Natural killer cell treated with Interleukin-12 subunit alpha and Interleukin-12 subunit beta and Interleukin-15 and Interleukin-18, amount 100 ng/mL, for 72 hours (primary cell): ENCODE data around the gene CREB3L2. TPM values are rescaled to one million over a fixed set of nuclear protein-coding genes. Genes with fewer than 3 reads are reported as not detected.

Experiments used
- ATAC-seq, 2 donors: fragments of 150-1000 bp; cut with Tn5 transposase in 1 of 2; sonication (Bioruptor Pico), chemical (Tn5 transposase) in 1 of 2; 2 replicates each; pipeline ENCODE4 v1.10.0; 2021
- DNase-seq: peaks from one replicate; pipeline ENCODE4 v3.0.0; 2022; ENCODE audit warnings: low spot score
- H3K27ac Mint-ChIP-seq, 2 donors: 1 replicate in 1 of 2; 2 replicates in 1 of 2; pipeline ENCODE4 v1.8.0; 2022; ENCODE audit warnings: mixed read lengths in 2 of 2, mild to moderate bottlenecking in 1 of 2, moderate library complexity in 1 of 2
- H3K27me3 Mint-ChIP-seq, 2 donors: 1 replicate in 1 of 2; 2 replicates in 1 of 2; pipeline ENCODE4 v1.8.0; 2022; ENCODE audit warnings: mixed read lengths in 2 of 2
- H3K36me3 Mint-ChIP-seq: one replicate; pipeline ENCODE4 v1.8.0; 2022; ENCODE audit warnings: mixed read lengths
- H3K4me1 Mint-ChIP-seq, 2 donors: 1 replicate in 1 of 2; 2 replicates in 1 of 2; pipeline ENCODE4 v1.8.0; 2022; ENCODE audit warnings: low read depth in 2 of 2, mixed read lengths in 2 of 2, mild to moderate bottlenecking in 1 of 2
- H3K4me3 Mint-ChIP-seq: one replicate; pipeline ENCODE4 v1.8.0; 2022; ENCODE audit warnings: mixed read lengths
- H3K9me3 Mint-ChIP-seq: 2 replicates; pipeline ENCODE4 v1.8.0; 2022; ENCODE audit warnings: mixed read lengths
- total RNA-seq, 2 donors: library from RNA; stranded (reverse); gene quantifications; one replicate each; pipeline ENCODE4 v1.2.3, GENCODE V29; 2022

CREB3L2 gene
- total RNA-seq, 2 donors from 2014 or later = 53.5 to 59.0 TPM

- H3K9me3 Mint-ChIP-seq = no peaks in the 10 kb centered on the region
- ATAC-seq (no peak), DNase-seq (no peak)
- peaks cover 10 to 19% of the 10 kb centered on the region in 2 donors for H3K4me1 Mint-ChIP-seq
- H3K27me3 Mint-ChIP-seq = no peaks in the 10 kb centered on the region
- H3K4me3 Mint-ChIP-seq = no peak overlapping the region
- H3K27ac Mint-ChIP-seq = peak overlapping the region in 1 of 2 donors; percentile 0
- H3K36me3 Mint-ChIP-seq = peaks cover 6% of the 10 kb centered on the region
Observed at GRCh38 chr7:137886746-137887145, 115.1 kb downstream of the CREB3L2 start.

- ATAC-seq (no peak), DNase-seq (no peak)
- Mint-ChIP-seq H3K27ac (peak overlapping the region; percentile 0 to 23), H3K36me3 (peaks cover 6% of the 10 kb centered on the region), H3K4me3 (no peak overlapping the region), H3K27me3 (no peaks in the 10 kb centered on the region), H3K4me1 (peaks cover 10 to 19% of the 10 kb centered on the region in 2 donors), H3K9me3 (no peaks in the 10 kb centered on the region)
Observed at GRCh38 chr7:137886281-137886680, 115.6 kb downstream of the CREB3L2 start.

GRCh38 chr7:137885678-137886077 is 116.2 kb downstream of the CREB3L2 start:
- Mint-ChIP-seq H3K27ac (peak overlapping the region; percentile 0 to 23), H3K4me3 (no peak overlapping the region), H3K36me3 (peaks cover 6% of the 10 kb centered on the region), H3K9me3 (no peaks in the 10 kb centered on the region), H3K4me1 (peaks cover 10 to 19% of the 10 kb centered on the region in 2 donors), H3K27me3 (no peaks in the 10 kb centered on the region)
- DNase-seq (no peak), ATAC-seq (no peak)

- Mint-ChIP-seq H3K4me3 (no peak overlapping the region), H3K9me3 (no peaks in the 10 kb centered on the region), H3K27ac (no peak overlapping the region), H3K36me3 (peaks cover 19% of the 10 kb centered on the region), H3K4me1 (peaks cover 5 to 8% of the 10 kb centered on the region in 2 donors), H3K27me3 (no peaks in the 10 kb centered on the region)
- DNase-seq (no peak), ATAC-seq (no peak)
Observed at GRCh38 chr7:137882806-137883205, 119.1 kb downstream of the CREB3L2 start.

- peaks cover 5 to 8% of the 10 kb centered on the region in 2 donors for H3K4me1 Mint-ChIP-seq
- H3K27ac Mint-ChIP-seq = no peak overlapping the region
- peak; percentile 77 to 93 for ATAC-seq
Observed at GRCh38 chr7:137882261-137882668, 119.6 kb downstream of the CREB3L2 start.

GRCh38 chr7:137881607-137882260 is 120.2 kb downstream of the CREB3L2 start:
- Mint-ChIP-seq H3K9me3 (no peaks in the 10 kb centered on the region), H3K4me3 (peak overlapping the region; percentile 10), H3K27me3 (no peaks in the 10 kb centered on the region), H3K36me3 (peaks cover 19% of the 10 kb centered on the region), H3K4me1 (peaks cover 5 to 7% of the 10 kb centered on the region in 2 donors), H3K27ac (no peak overlapping the region)
- no peak for DNase-seq
- ATAC-seq = peak in 1 of 2 donors; percentile 43

More at GRCh38 chr7:137882261-137882668, 119.6 kb downstream of the CREB3L2 start:
- peak overlapping the region; percentile 10 for H3K4me3 Mint-ChIP-seq
- H3K27me3 Mint-ChIP-seq = no peaks in the 10 kb centered on the region
- no peak for DNase-seq
- H3K36me3 Mint-ChIP-seq = peaks cover 19% of the 10 kb centered on the region
- H3K9me3 Mint-ChIP-seq = no peaks in the 10 kb centered on the region

GRCh38 chr7:137880432-137880831 is 121.5 kb downstream of the CREB3L2 start:
- ATAC-seq (no peak), DNase-seq (no peak)
- no peak overlapping the region for H3K27ac Mint-ChIP-seq
- no peaks in the 10 kb centered on the region for H3K9me3 Mint-ChIP-seq
- peaks cover 13% of the 10 kb centered on the region for H3K36me3 Mint-ChIP-seq
- H3K4me3 Mint-ChIP-seq = no peak overlapping the region
- no peaks in the 10 kb centered on the region for H3K4me1 Mint-ChIP-seq
- H3K27me3 Mint-ChIP-seq = no peaks in the 10 kb centered on the region

- no peak overlapping the region for H3K27ac Mint-ChIP-seq
- H3K9me3 Mint-ChIP-seq = no peaks in the 10 kb centered on the region
- H3K27me3 Mint-ChIP-seq = no peaks in the 10 kb centered on the region
- H3K4me3 Mint-ChIP-seq = no peak overlapping the region
- ATAC-seq (no peak), DNase-seq (no peak)
- peaks cover 15% of the 10 kb centered on the region for H3K36me3 Mint-ChIP-seq
- H3K4me1 Mint-ChIP-seq = no peaks in the 10 kb centered on the region
Observed at GRCh38 chr7:137879357-137880158, 122.3 kb downstream of the CREB3L2 start.

- Mint-ChIP-seq H3K4me3 (no peak overlapping the region), H3K4me1 (no peaks in the 10 kb centered on the region), H3K9me3 (no peaks in the 10 kb centered on the region), H3K27ac (no peak overlapping the region), H3K36me3 (peaks cover 17% of the 10 kb centered on the region), H3K27me3 (no peaks in the 10 kb centered on the region)
- DNase-seq = no peak
- no peak for ATAC-seq
Observed at GRCh38 chr7:137878333-137878961, 123.4 kb downstream of the CREB3L2 start.

- Mint-ChIP-seq H3K4me1 (no peaks in the 10 kb centered on the region), H3K9me3 (no peaks in the 10 kb centered on the region), H3K36me3 (peaks cover 17% of the 10 kb centered on the region), H3K27ac (no peak overlapping the region), H3K27me3 (no peaks in the 10 kb centered on the region), H3K4me3 (no peak overlapping the region)
- no peak for DNase-seq
- no peak for ATAC-seq
Observed at GRCh38 chr7:137877027-137877675, 124.7 kb downstream of the CREB3L2 start.

- no peaks in the 10 kb centered on the region for H3K4me1 Mint-ChIP-seq
- H3K9me3 Mint-ChIP-seq = no peaks in the 10 kb centered on the region
- H3K27ac Mint-ChIP-seq = no peak overlapping the region
- ATAC-seq (no peak), DNase-seq (no peak)
- H3K36me3 Mint-ChIP-seq = peaks cover 20% of the 10 kb centered on the region
- H3K27me3 Mint-ChIP-seq = no peaks in the 10 kb centered on the region
- no peak overlapping the region for H3K4me3 Mint-ChIP-seq
Observed at GRCh38 chr7:137875746-137876145, 126.1 kb downstream of the CREB3L2 start.

GRCh38 chr7:137873979-137874777 is 127.7 kb downstream of the CREB3L2 start:
- Mint-ChIP-seq H3K36me3 (peaks cover 9% of the 10 kb centered on the region), H3K9me3 (no peaks in the 10 kb centered on the region), H3K27ac (no peak overlapping the region), H3K4me3 (no peak overlapping the region), H3K4me1 (no peaks in the 10 kb centered on the region), H3K27me3 (no peaks in the 10 kb centered on the region)
- ATAC-seq (no peak), DNase-seq (no peak)

GRCh38 chr7:137873524-137873923 is 128.4 kb downstream of the CREB3L2 start:
- H3K4me1 Mint-ChIP-seq = no peaks in the 10 kb centered on the region
- no peaks in the 10 kb centered on the region for H3K9me3 Mint-ChIP-seq
- no peaks in the 10 kb centered on the region for H3K27me3 Mint-ChIP-seq
- no peak for DNase-seq
- H3K27ac Mint-ChIP-seq = no peak overlapping the region
- H3K4me3 Mint-ChIP-seq = no peak overlapping the region
- no peak for ATAC-seq
- H3K36me3 Mint-ChIP-seq = peaks cover 8% of the 10 kb centered on the region
